SU-DHL-6 (cell line): ENCODE measurements around the gene NEB.

Experiments
- EZH2phosphoT487 ChIP-seq: fragments of 200-600 bp; sonication (generic), shearing (Covaris generic); conservative IDR thresholded peaks from 2 replicates; pipeline ENCODE4 v1.6.1; 2018; ENCODE audit warnings: mild to moderate bottlenecking, antibody characterized with exemption, low read length, moderate library complexity, mixed read lengths
- TF ChIP-seq, protein P1 (sequence below): fragments of 200-600 bp; sonication (generic); IDR thresholded peaks from one replicate; pipeline ENCODE4 v1.5.1; 2017; ENCODE audit warnings: antibody characterized with exemption, mild to moderate bottlenecking, low read length, moderate library complexity; ENCODE audit not compliant: insufficient read depth, poor library complexity, severe bottlenecking

DNA sequence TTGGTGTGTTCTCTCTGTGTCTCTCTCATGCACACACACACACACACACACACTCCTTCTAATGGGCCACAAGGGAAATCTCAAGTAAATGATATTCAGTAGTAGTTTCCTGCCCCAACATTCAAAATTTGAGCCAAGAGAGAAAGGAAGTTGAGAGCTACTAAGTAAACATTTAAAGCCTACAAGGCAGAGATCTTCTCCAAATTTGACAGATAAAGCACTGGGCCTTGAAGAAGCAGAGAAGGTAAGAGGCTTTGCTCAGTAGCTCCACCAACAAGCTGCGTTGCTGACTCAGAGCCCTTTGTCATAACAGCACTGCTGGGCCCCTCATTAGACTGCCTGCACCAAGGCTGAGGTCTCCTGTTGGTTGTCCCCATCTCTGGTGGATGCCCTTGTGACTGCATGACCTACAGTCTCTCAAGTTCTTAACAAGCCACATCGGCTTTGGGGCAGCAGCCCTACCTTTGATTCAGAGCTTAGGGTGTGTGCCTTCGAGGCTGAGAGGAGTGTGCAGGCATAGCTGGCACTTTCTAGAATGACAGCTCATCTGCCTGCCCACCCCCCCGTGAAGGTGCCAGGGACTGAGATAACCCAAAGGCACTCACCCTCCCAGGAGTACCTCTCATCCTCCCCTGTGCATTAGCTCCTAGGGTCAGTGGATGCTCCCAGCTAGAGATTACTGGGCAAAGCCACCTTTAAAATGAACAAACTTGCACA, 32.3 kb upstream of the NEB start:
- TF ChIP-seq, protein P1, sequence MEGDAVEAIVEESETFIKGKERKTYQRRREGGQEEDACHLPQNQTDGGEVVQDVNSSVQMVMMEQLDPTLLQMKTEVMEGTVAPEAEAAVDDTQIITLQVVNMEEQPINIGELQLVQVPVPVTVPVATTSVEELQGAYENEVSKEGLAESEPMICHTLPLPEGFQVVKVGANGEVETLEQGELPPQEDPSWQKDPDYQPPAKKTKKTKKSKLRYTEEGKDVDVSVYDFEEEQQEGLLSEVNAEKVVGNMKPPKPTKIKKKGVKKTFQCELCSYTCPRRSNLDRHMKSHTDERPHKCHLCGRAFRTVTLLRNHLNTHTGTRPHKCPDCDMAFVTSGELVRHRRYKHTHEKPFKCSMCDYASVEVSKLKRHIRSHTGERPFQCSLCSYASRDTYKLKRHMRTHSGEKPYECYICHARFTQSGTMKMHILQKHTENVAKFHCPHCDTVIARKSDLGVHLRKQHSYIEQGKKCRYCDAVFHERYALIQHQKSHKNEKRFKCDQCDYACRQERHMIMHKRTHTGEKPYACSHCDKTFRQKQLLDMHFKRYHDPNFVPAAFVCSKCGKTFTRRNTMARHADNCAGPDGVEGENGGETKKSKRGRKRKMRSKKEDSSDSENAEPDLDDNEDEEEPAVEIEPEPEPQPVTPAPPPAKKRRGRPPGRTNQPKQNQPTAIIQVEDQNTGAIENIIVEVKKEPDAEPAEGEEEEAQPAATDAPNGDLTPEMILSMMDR: no peak
- TF ChIP-seq EZH2phosphoT487: no peak
